ENCODE data around the gene CTAGE8.
"Not testable (repeated sequence)": the region's sequence is repeated elsewhere in the genome, so short reads cannot be mapped to it uniquely, and the experiment has no call there.

CTAGE8 gene

GRCh38 chr7:144292384-144293161, 23.5 kb upstream of the CTAGE8 start:
- not testable (repeated sequence) for H3K79me2 ChIP-seq (ENCODE audit: insufficient read depth, low read depth); H3K27me3 ChIP-seq (ENCODE audit: insufficient read depth, low read depth); H3K4me1 ChIP-seq (ENCODE audit: low read depth, poor library complexity, severe bottlenecking); H3K4me3 ChIP-seq (IDR thresholded peaks at IDR 0.05; ENCODE audit: insufficient read depth, low read depth, low read length); H3K4me2 ChIP-seq; H2AFZ ChIP-seq (ENCODE audit: low read depth); H4K20me1 ChIP-seq (ENCODE audit: insufficient read depth); H3K27ac ChIP-seq; H3K9ac ChIP-seq; H3K36me3 ChIP-seq (ENCODE audit: insufficient read depth)

GRCh38 chr7:144291607-144292006, 22.5 kb upstream of the CTAGE8 start:
- H3K4me3 ChIP-seq (IDR thresholded peaks at IDR 0.05; ENCODE audit: insufficient read depth, low read depth, low read length); H3K4me2 ChIP-seq; H3K27ac ChIP-seq; H4K20me1 ChIP-seq (ENCODE audit: insufficient read depth); H3K9ac ChIP-seq; H3K79me2 ChIP-seq (ENCODE audit: insufficient read depth, low read depth); H3K36me3 ChIP-seq (ENCODE audit: insufficient read depth); H3K4me1 ChIP-seq (ENCODE audit: low read depth, poor library complexity, severe bottlenecking); H3K27me3 ChIP-seq (ENCODE audit: insufficient read depth, low read depth); H2AFZ ChIP-seq (ENCODE audit: low read depth): not testable (repeated sequence)

- not testable (repeated sequence) for H3K27me3 ChIP-seq (ENCODE audit: insufficient read depth, low read depth); H3K36me3 ChIP-seq (ENCODE audit: insufficient read depth); H2AFZ ChIP-seq (ENCODE audit: low read depth); H3K4me3 ChIP-seq (IDR thresholded peaks at IDR 0.05; ENCODE audit: insufficient read depth, low read depth, low read length); H4K20me1 ChIP-seq (ENCODE audit: insufficient read depth); H3K4me2 ChIP-seq; H3K79me2 ChIP-seq (ENCODE audit: insufficient read depth, low read depth); H3K4me1 ChIP-seq (ENCODE audit: low read depth, poor library complexity, severe bottlenecking); H3K9ac ChIP-seq; H3K27ac ChIP-seq
These were observed 18.2 kb upstream of the CTAGE8 start for GRCh38 chr7:144287171-144287784.

- not testable (repeated sequence) for H3K27ac ChIP-seq; H3K9ac ChIP-seq; H3K4me2 ChIP-seq; H3K79me2 ChIP-seq (ENCODE audit: insufficient read depth, low read depth); H3K36me3 ChIP-seq (ENCODE audit: insufficient read depth); H3K27me3 ChIP-seq (ENCODE audit: insufficient read depth, low read depth); H2AFZ ChIP-seq (ENCODE audit: low read depth); H3K4me1 ChIP-seq (ENCODE audit: low read depth, poor library complexity, severe bottlenecking); H4K20me1 ChIP-seq (ENCODE audit: insufficient read depth); H3K4me3 ChIP-seq (IDR thresholded peaks at IDR 0.05; ENCODE audit: insufficient read depth, low read depth, low read length)
These were observed 14.6 kb upstream of the CTAGE8 start for GRCh38 chr7:144283716-144284115.

GRCh38 chr7:144282490-144282889, 13.4 kb upstream of the CTAGE8 start:
- not testable (repeated sequence) for H4K20me1 ChIP-seq (ENCODE audit: insufficient read depth); H3K4me1 ChIP-seq (ENCODE audit: low read depth, poor library complexity, severe bottlenecking); H3K27me3 ChIP-seq (ENCODE audit: insufficient read depth, low read depth); H3K9ac ChIP-seq; H3K36me3 ChIP-seq (ENCODE audit: insufficient read depth); H3K27ac ChIP-seq; H3K79me2 ChIP-seq (ENCODE audit: insufficient read depth, low read depth); H2AFZ ChIP-seq (ENCODE audit: low read depth); H3K4me3 ChIP-seq (IDR thresholded peaks at IDR 0.05; ENCODE audit: insufficient read depth, low read depth, low read length); H3K4me2 ChIP-seq

GRCh38 chr7:144281981-144282380, 12.9 kb upstream of the CTAGE8 start:
- not testable (repeated sequence) for H3K9ac ChIP-seq; H3K36me3 ChIP-seq (ENCODE audit: insufficient read depth); H3K79me2 ChIP-seq (ENCODE audit: insufficient read depth, low read depth); H2AFZ ChIP-seq (ENCODE audit: low read depth); H4K20me1 ChIP-seq (ENCODE audit: insufficient read depth); H3K27ac ChIP-seq; H3K4me3 ChIP-seq (IDR thresholded peaks at IDR 0.05; ENCODE audit: insufficient read depth, low read depth, low read length); H3K4me1 ChIP-seq (ENCODE audit: low read depth, poor library complexity, severe bottlenecking); H3K4me2 ChIP-seq; H3K27me3 ChIP-seq (ENCODE audit: insufficient read depth, low read depth)

- H3K9ac ChIP-seq; H3K27me3 ChIP-seq (ENCODE audit: insufficient read depth, low read depth); H3K4me3 ChIP-seq (IDR thresholded peaks at IDR 0.05; ENCODE audit: insufficient read depth, low read depth, low read length); H4K20me1 ChIP-seq (ENCODE audit: insufficient read depth); H3K27ac ChIP-seq; H3K79me2 ChIP-seq (ENCODE audit: insufficient read depth, low read depth); H2AFZ ChIP-seq (ENCODE audit: low read depth); H3K4me1 ChIP-seq (ENCODE audit: low read depth, poor library complexity, severe bottlenecking); H3K4me2 ChIP-seq; H3K36me3 ChIP-seq (ENCODE audit: insufficient read depth): not testable (repeated sequence)
These were observed 10.9 kb upstream of the CTAGE8 start for GRCh38 chr7:144280010-144280409.

GRCh38 chr7:144275281-144275680, 6.2 kb upstream of the CTAGE8 start:
- not testable (repeated sequence) for H3K4me1 ChIP-seq (ENCODE audit: low read depth, poor library complexity, severe bottlenecking); H3K27ac ChIP-seq; H3K27me3 ChIP-seq (ENCODE audit: insufficient read depth, low read depth); H3K9ac ChIP-seq; H3K4me2 ChIP-seq; H4K20me1 ChIP-seq (ENCODE audit: insufficient read depth); H3K4me3 ChIP-seq (IDR thresholded peaks at IDR 0.05; ENCODE audit: insufficient read depth, low read depth, low read length); H2AFZ ChIP-seq (ENCODE audit: low read depth); H3K36me3 ChIP-seq (ENCODE audit: insufficient read depth); H3K79me2 ChIP-seq (ENCODE audit: insufficient read depth, low read depth)

GRCh38 chr7:144264692-144265091, 4.4 kb downstream of the CTAGE8 start, which contains the start of gene OR2A7:
OR2A7 (minus strand) TSS chr7:144264792; CDS start chr7:144259628, 5,164 bp downstream.
- H2AFZ ChIP-seq (ENCODE audit: low read depth); H3K4me3 ChIP-seq (IDR thresholded peaks at IDR 0.05; ENCODE audit: insufficient read depth, low read depth, low read length); H3K4me1 ChIP-seq (ENCODE audit: low read depth, poor library complexity, severe bottlenecking); H3K27ac ChIP-seq; H3K9ac ChIP-seq; H3K4me2 ChIP-seq; H3K79me2 ChIP-seq (ENCODE audit: insufficient read depth, low read depth); H3K27me3 ChIP-seq (ENCODE audit: insufficient read depth, low read depth); H3K36me3 ChIP-seq (ENCODE audit: insufficient read depth); H4K20me1 ChIP-seq (ENCODE audit: insufficient read depth): not testable (repeated sequence)

- H3K9ac ChIP-seq; H3K4me1 ChIP-seq (ENCODE audit: low read depth, poor library complexity, severe bottlenecking); H3K4me3 ChIP-seq (IDR thresholded peaks at IDR 0.05; ENCODE audit: insufficient read depth, low read depth, low read length); H3K27ac ChIP-seq; H3K36me3 ChIP-seq (ENCODE audit: insufficient read depth); H3K4me2 ChIP-seq; H4K20me1 ChIP-seq (ENCODE audit: insufficient read depth); H2AFZ ChIP-seq (ENCODE audit: low read depth); H3K79me2 ChIP-seq (ENCODE audit: insufficient read depth, low read depth); H3K27me3 ChIP-seq (ENCODE audit: insufficient read depth, low read depth): not testable (repeated sequence)
These were observed 7.0 kb downstream of the CTAGE8 start for GRCh38 chr7:144262128-144262527.
